DOHH2 (cell line): ENCODE data around the gene SLIT1.

Experiments
- H3F3A ChIP-seq: fragments of 200-600 bp; sonication (generic), shearing (Covaris generic); 2 replicates; pipeline ENCODE4 v1.6.0; 2016; ENCODE audit warnings: antibody characterized with exemption, mild to moderate bottlenecking; ENCODE audit not compliant: control insufficient read depth, insufficient read depth
- H3K27ac ChIP-seq: fragments of 200-600 bp; sonication (generic); 2 replicates; pipeline ENCODE4 v1.5.1; 2014; ENCODE audit warnings: low read depth, mild to moderate bottlenecking, low read length, moderate library complexity
- H3K27me3 ChIP-seq: fragments of 200-600 bp; sonication (generic); 2 replicates; pipeline ENCODE4 v1.6.1; 2014; ENCODE audit warnings: mild to moderate bottlenecking, low read length, mixed read lengths; ENCODE audit not compliant: control insufficient read depth
- H3K36me3 ChIP-seq: fragments of 200-600 bp; sonication (generic); 2 replicates; pipeline ENCODE4 v1.6.1; 2014; ENCODE audit warnings: mild to moderate bottlenecking, low read length, moderate library complexity, mixed read lengths; ENCODE audit not compliant: control insufficient read depth
- H3K4me1 ChIP-seq: fragments of 200-600 bp; sonication (generic); 2 replicates; pipeline ENCODE4 v1.6.1; 2014; ENCODE audit warnings: mild to moderate bottlenecking, low read length, mixed read lengths; ENCODE audit not compliant: control insufficient read depth
- H3K4me2 ChIP-seq: fragments of 200-600 bp; sonication (generic); 2 replicates; pipeline ENCODE4 v1.6.0; 2014; ENCODE audit warnings: mild to moderate bottlenecking, low read length, moderate library complexity
- H3K4me3 ChIP-seq: fragments of 200-600 bp; sonication (generic); 2 replicates; pipeline ENCODE4 v1.5.1; 2014; ENCODE audit warnings: mild to moderate bottlenecking, low read length, mixed read lengths
- H3K79me2 ChIP-seq: fragments of 200-600 bp; sonication (generic); 2 replicates; pipeline ENCODE4 v1.6.1; 2014; ENCODE audit warnings: mild to moderate bottlenecking, low read length, mixed read lengths; ENCODE audit not compliant: control insufficient read depth
- H3K9me2 ChIP-seq: fragments of 200-600 bp; sonication (generic); replicated peaks from 2 replicates; pipeline ENCODE4 v1.6.1; 2014; ENCODE audit warnings: mild to moderate bottlenecking, low read length, mixed read lengths; ENCODE audit not compliant: control insufficient read depth
- H3K9me3 ChIP-seq: fragments of 200-600 bp; sonication (generic); 2 replicates; pipeline ENCODE4 v1.6.1; 2014; ENCODE audit warnings: antibody characterized with exemption, low read length, mixed read lengths; ENCODE audit not compliant: control insufficient read depth, insufficient read depth
- H4K20me1 ChIP-seq: fragments of 200-600 bp; sonication (generic); 2 replicates; pipeline ENCODE4 v1.6.0; 2014; ENCODE audit warnings: low read depth, mild to moderate bottlenecking, antibody characterized with exemption, low read length, moderate library complexity; ENCODE audit not compliant: control insufficient read depth, insufficient read depth
- CTCF ChIP-seq: fragments of 200-600 bp; sonication (generic); IDR thresholded peaks from one replicate; pipeline ENCODE4 v1.5.1; 2014; ENCODE audit warnings: antibody characterized with exemption, mild to moderate bottlenecking, low read depth, low read length; ENCODE audit not compliant: poor library complexity, severe bottlenecking
- EZH2phosphoT487 ChIP-seq: fragments of 200-600 bp; sonication (generic); IDR thresholded peaks from 2 replicates; pipeline ENCODE4 v1.6.1; 2017; ENCODE audit warnings: borderline replicate concordance, mild to moderate bottlenecking, antibody characterized with exemption, low read length, moderate library complexity, mixed read lengths

The SLIT1 gene

GRCh38 chr10:97013983-97014382 is 171.8 kb downstream of the SLIT1 start:
- Histone ChIP-seq H3F3A (no peaks in the 10 kb centered on the region), H4K20me1 (no peaks in the 10 kb centered on the region), H3K27me3 (peaks cover 2% of the 10 kb centered on the region; the same call in 1 of the 2 replicates), H3K4me1 (peaks cover 7% of the 10 kb centered on the region), H3K9me2 (no peaks in the 10 kb centered on the region), H3K27ac (no peak overlapping the region), H3K79me2 (no peaks in the 10 kb centered on the region), H3K36me3 (no peaks in the 10 kb centered on the region), H3K9me3 (no peaks in the 10 kb centered on the region), H3K4me2 (no peak overlapping the region), H3K4me3 (no peak overlapping the region)
- TF ChIP-seq EZH2phosphoT487 (no peak), CTCF (no peak)

GRCh38 chr10:97013568-97013967 is 172.2 kb downstream of the SLIT1 start:
- Histone ChIP-seq H4K20me1 (no peaks in the 10 kb centered on the region), H3K4me1 (peaks cover 7% of the 10 kb centered on the region), H3K4me2 (no peak overlapping the region), H3K27me3 (peaks cover 2% of the 10 kb centered on the region; the same call in 1 of the 2 replicates), H3K27ac (no peak overlapping the region), H3K36me3 (no peaks in the 10 kb centered on the region), H3K4me3 (no peak overlapping the region), H3K9me2 (no peaks in the 10 kb centered on the region), H3K9me3 (no peaks in the 10 kb centered on the region), H3F3A (no peaks in the 10 kb centered on the region), H3K79me2 (no peaks in the 10 kb centered on the region)
- TF ChIP-seq CTCF (no peak), EZH2phosphoT487 (no peak)

- H3K4me1 ChIP-seq, result peaks cover 7% of the 10 kb centered on the region
Measured at GRCh38 chr10:97012470-97012869, 173.3 kb downstream of the SLIT1 start.

More at GRCh38 chr10:97012470-97012869, 173.3 kb downstream of the SLIT1 start:
- TF ChIP-seq CTCF (no peak), EZH2phosphoT487 (no peak)
- Histone ChIP-seq H4K20me1 (no peaks in the 10 kb centered on the region), H3K79me2 (no peaks in the 10 kb centered on the region), H3K36me3 (no peaks in the 10 kb centered on the region), H3K9me2 (no peaks in the 10 kb centered on the region), H3K27ac (no peak overlapping the region), H3K4me2 (no peak overlapping the region), H3K4me3 (no peak overlapping the region), H3K27me3 (peaks cover 2% of the 10 kb centered on the region; the same call in 1 of the 2 replicates), H3K9me3 (peaks cover 3% of the 10 kb centered on the region), H3F3A (no peaks in the 10 kb centered on the region)
